HUES64 (cell line): ENCODE results near the gene ATG4D.
A peak's percentile ranks its signal among the peaks of the same experiment; 100 is the strongest.

ENCODE experiments used
- H3K27ac ChIP-seq: 2 replicates; pipeline ENCODE4 v1.7.0; 2013; ENCODE audit warnings: low read depth, low read length, inconsistent platforms
- H3K27me3 ChIP-seq: 2 replicates; pipeline ENCODE4 v1.6.1; 2013; ENCODE audit warnings: mild to moderate bottlenecking, low read length; ENCODE audit not compliant: insufficient read depth
- H3K36me3 ChIP-seq: 2 replicates; pipeline ENCODE4 v1.6.1; 2013; ENCODE audit warnings: mild to moderate bottlenecking, low read length; ENCODE audit not compliant: insufficient read depth
- H3K4me1 ChIP-seq: 2 replicates; pipeline ENCODE4 v1.6.1; 2013; ENCODE audit warnings: mild to moderate bottlenecking, low read length, moderate library complexity; ENCODE audit not compliant: insufficient read depth
- H3K4me3 ChIP-seq: 2 replicates; pipeline ENCODE4 v1.5.1; 2013; ENCODE audit warnings: mild to moderate bottlenecking, low read length, moderate library complexity
- H3K9ac ChIP-seq: 2 replicates; pipeline ENCODE4 v1.6.1; 2013; ENCODE audit warnings: mild to moderate bottlenecking, low read depth, low read length
- H3K9me3 ChIP-seq: 2 replicates; pipeline ENCODE4 v1.6.1; 2013; ENCODE audit warnings: low read depth, low read length; ENCODE audit not compliant: insufficient read depth
- WGBS: fragments of 150-250, 120-280 bp; methylation state at CpG from one replicate; pipeline ENCODE4 v1.1.7; 2013; ENCODE audit warnings: missing lambda C conversion rate; 5-methylcytosine and 5-hydroxymethylcytosine counted together

The ATG4D gene

DNA sequence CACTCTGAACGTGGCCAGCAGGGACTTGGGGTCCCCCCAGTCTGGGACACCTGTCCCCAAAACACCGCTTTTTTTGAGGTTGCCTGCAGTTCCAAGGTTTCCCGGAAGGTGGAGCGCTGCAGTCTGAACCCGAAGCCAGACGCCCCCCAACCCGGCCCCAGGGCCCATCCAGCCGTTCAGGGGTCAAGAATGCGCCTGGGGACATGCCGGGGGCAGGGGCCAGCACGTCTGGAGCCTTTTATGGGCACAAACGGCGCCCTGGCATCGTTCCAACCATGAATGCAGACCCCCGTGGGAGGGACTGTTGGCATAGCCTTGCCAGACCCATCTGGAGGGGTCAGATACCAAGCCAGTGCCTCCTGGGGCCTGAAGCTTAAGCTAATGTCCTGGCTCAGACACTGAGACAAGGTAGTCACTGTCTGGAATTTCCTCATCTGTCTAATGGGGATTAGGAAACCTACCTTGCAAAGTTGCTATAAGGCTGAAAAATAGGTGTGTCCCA, 33.4 kb upstream of the ATG4D start:
- no peak overlapping the region for H3K4me3 ChIP-seq
- H3K27ac ChIP-seq, result no peak overlapping the region

DNA sequence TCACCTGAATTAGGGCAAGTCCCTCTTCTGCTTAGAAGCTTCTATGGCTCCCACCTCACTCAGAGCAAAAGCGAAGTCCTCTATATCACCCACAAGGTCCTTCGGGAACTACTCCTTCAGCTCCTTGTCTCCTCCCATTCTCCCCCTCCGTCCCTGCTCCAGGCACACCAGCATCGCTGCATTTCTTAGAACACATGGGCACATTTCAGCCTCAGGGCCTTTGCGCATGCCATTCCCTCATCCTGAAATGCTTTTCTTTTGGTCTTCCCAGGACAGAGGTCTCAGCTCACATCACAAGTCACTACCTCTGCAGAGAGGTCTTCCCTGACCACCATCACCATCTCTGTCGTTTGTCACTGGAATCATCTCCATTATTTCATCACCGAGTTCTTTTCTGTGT, 30.5 kb upstream of the ATG4D start:
- Histone ChIP-seq H3K27me3 (peaks cover 62% of the 10 kb centered on the region), H3K4me3 (no peak overlapping the region), H3K36me3 (no peaks in the 10 kb centered on the region), H3K27ac (no peak overlapping the region), H3K9me3 (no peaks in the 10 kb centered on the region), H3K4me1 (0 out of 2 replicates have a peak, but pooled peaks cover 3% of the 10 kb centered on the region), H3K9ac (no peak overlapping the region)
- WGBS, result 79% methylated on average over 7 of the region's 7 CpGs

More for the DNA sequence above, 33.4 kb upstream of the ATG4D start:
- Histone ChIP-seq H3K36me3 (no peaks in the 10 kb centered on the region), H3K9ac (no peak overlapping the region), H3K4me1 (no peaks in the 10 kb centered on the region), H3K27me3 (peaks cover 33% of the 10 kb centered on the region), H3K9me3 (no peaks in the 10 kb centered on the region)
- 20% methylated on average over 15 of the region's 15 CpGs for WGBS

DNA sequence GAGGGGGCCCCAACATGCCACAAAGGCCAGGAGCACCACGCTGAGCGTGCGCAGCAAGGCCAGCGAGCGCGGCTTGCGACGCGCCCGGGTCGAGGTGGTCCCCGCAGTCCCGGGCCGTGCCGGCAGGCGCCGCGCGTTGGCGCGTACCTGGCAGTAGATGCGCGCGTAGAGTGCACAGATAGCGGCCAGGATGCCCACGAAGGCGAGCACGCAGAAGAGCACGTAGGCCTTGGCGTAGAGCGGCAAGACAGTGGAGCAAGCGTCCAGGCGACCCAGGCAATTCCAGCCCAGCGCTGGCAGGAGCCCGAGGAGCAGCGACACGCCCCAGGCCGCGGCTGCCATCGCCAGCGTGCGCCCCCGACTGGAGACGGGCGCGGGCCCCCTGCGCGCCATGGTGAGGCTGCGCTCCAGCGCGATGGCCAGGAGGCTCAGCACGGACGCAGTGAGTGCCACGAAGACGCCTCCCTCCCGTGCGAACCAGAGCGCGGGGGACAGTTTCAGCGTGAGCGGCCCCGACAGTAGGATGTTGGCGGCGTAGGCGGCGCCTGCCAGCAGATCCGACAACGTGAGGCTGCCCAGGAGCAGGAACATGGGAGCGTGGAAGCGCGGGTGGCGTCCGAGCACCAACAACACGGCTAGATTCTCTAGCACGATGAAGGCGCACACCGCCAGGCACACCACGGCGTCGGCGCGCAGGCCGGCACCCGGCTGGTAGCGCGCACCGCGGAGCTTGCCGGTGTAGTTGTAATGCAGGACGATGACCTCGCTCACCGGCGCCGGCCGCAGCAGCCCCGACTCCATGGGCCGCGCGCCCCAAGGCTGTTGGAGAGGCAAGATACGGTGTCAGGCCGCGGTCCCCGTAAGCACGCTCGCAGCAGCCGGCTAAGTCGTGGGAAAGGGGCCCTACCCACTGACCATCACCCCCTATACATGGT, 29.2 kb upstream of the ATG4D start:
- H3K9ac ChIP-seq, result peak overlapping the region; percentile 20; the same call in 1 of the 2 replicates
- H3K27me3 ChIP-seq, result peaks cover 74% of the 10 kb centered on the region
- H3K36me3 ChIP-seq, result no peaks in the 10 kb centered on the region
- 0 out of 2 replicates have a peak, but pooled peaks cover 4% of the 10 kb centered on the region for H3K4me1 ChIP-seq
- H3K27ac ChIP-seq, result no peak overlapping the region
- WGBS, result 3% methylated on average over 101 of the region's 107 CpGs
- H3K4me3 ChIP-seq, result peak overlapping the region; percentile 53
- H3K9me3 ChIP-seq, result no peaks in the 10 kb centered on the region

DNA sequence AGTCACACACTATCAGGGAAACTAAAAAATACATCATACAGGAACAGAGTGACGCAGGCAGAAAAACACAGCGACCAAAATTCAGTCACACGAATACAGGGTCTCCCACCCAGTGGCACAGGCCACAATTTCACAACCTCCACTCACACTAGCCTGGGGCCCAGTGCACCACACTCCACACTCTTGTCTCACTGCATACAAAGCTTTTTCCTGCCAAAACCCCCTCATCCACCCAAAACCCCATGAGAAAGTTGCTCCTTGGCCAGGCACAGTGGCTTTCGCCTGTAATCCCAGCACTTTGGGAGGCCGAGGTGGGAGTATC, 27.7 kb upstream of the ATG4D start:
- Histone ChIP-seq H3K27me3 (peaks cover 80% of the 10 kb centered on the region), H3K9ac (no peak overlapping the region)

DNA sequence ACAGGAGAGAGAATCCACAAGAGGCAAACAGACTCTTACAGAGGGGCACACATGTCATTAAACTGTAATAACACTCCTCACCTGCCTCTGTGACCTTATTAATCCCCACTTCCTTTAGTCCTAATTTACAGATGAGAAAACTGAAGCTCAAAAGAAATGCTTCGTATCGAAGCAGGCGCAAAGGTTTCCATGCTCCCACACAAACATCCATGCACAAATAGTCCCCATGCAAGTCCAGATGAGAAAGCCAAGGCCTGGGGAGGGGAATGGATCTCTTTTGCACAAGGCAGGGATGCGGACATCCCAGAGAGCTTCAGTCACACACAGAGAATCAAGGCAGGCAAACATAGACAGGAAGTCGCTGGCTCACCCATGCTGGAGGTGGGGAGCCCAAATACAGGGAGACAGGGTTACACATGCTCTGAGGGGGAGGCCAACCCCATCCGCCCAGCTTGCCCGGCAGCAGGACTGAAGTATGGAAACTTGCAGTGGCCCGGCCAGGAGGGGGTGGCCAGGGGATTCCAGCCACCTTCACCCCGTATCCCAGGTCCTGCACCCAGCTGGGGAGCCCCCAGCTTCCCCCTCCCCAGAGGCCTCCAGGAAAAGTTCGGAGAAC, 26.9 kb upstream of the ATG4D start:
- no peaks in the 10 kb centered on the region for H3K36me3 ChIP-seq
- H3K9me3 ChIP-seq, result no peaks in the 10 kb centered on the region
- 57% methylated on average over 10 of the region's 10 CpGs for WGBS
- peaks cover 80% of the 10 kb centered on the region for H3K27me3 ChIP-seq
- 0 out of 2 replicates have a peak, but pooled peaks cover 4% of the 10 kb centered on the region for H3K4me1 ChIP-seq
- H3K27ac ChIP-seq, result no peak overlapping the region
- peak overlapping the region; percentile 55 for H3K4me3 ChIP-seq
- H3K9ac ChIP-seq, result no peak overlapping the region

More for the DNA sequence above, 27.7 kb upstream of the ATG4D start:
- H3K4me3 ChIP-seq, result no peak overlapping the region
- no peaks in the 10 kb centered on the region for H3K9me3 ChIP-seq
- H3K36me3 ChIP-seq, result no peaks in the 10 kb centered on the region
- H3K27ac ChIP-seq, result no peak overlapping the region
- WGBS, result 92% methylated on average over 5 of the region's 5 CpGs
- H3K4me1 ChIP-seq, result 0 out of 2 replicates have a peak, but pooled peaks cover 4% of the 10 kb centered on the region

DNA sequence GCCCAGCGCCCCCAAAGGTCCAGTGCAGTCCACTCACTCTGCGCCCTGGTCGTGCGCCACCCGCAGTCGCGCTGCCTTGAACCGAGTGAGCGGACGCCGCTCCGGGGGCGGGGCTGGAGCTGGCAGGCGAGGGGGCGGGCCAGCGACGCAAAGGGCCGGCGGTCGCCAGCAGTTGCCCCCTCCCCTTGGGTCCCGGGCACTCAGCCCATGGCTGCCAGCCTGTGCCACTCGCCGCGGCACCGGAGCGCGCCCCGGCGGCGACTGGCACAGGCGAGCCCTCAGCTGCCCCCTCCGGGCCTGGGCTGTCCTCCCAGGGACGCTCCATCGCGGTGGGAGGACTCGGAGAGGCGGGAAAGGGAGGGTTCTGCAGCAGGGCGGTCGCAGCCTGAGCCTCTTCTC, 26.3 kb upstream of the ATG4D start, which contains the start of gene S1PR5:
Gene S1PR5 (minus strand): TSS at position 87 of the 399 bp plus-strand sequence. CDS start 2,436 bp downstream, outside the sequence.
- under 1% methylated on average over 39 of the region's 39 CpGs for WGBS
- Histone ChIP-seq H3K27me3 (peaks cover 77% of the 10 kb centered on the region), H3K27ac (no peak within 1 kb of the TSS), H3K4me3 (peak within 1 kb of the TSS; percentile 55), H3K9me3 (no peaks in the 10 kb centered on the region), H3K36me3 (no peaks in the 10 kb centered on the region), H3K9ac (peak within 1 kb of the TSS; percentile 3; the same call in 1 of the 2 replicates), H3K4me1 (0 out of 2 replicates have a peak, but pooled peaks cover 4% of the 10 kb centered on the region)

DNA sequence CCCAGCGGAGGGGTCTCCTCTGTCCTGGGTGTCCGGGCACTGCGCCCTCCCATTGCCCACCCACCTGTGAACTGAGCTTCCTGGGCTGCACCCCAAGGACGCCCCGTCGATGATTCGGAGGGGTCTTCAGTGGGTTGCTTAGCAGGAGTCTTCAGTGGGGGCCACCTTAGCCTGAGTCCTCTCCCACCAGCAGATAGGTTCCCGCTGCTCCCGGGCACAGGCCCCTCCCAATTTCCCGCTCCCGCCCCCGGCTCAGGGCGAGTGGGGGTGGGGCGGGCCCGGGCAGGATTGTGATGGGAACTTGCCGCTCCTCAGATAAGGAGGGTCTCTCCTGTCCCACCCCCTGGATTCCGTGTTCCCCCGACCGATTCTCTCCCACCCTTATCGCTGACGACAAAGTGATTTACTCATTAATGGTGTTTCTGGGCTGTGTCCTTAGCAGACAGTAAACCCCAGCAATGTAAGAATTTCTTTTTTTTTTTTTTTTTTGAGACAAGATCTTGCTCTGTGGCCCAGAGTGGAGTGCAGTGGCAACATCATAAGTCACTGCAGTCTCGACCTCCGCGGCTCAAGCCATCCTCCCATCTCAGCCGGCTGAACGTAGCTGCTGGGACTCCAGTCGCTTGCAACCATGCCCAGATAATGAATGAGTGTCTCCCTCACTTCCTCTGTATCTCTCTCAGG, 25.8 kb upstream of the ATG4D start:
- Histone ChIP-seq H3K4me1 (0 out of 2 replicates have a peak, but pooled peaks cover 4% of the 10 kb centered on the region), H3K9ac (peak overlapping the region; percentile 3; the same call in 1 of the 2 replicates), H3K27ac (no peak overlapping the region), H3K27me3 (peaks cover 71% of the 10 kb centered on the region), H3K9me3 (no peaks in the 10 kb centered on the region), H3K4me3 (peak overlapping the region; percentile 55), H3K36me3 (no peaks in the 10 kb centered on the region)
- 1% methylated on average over 24 of the region's 27 CpGs for WGBS

DNA sequence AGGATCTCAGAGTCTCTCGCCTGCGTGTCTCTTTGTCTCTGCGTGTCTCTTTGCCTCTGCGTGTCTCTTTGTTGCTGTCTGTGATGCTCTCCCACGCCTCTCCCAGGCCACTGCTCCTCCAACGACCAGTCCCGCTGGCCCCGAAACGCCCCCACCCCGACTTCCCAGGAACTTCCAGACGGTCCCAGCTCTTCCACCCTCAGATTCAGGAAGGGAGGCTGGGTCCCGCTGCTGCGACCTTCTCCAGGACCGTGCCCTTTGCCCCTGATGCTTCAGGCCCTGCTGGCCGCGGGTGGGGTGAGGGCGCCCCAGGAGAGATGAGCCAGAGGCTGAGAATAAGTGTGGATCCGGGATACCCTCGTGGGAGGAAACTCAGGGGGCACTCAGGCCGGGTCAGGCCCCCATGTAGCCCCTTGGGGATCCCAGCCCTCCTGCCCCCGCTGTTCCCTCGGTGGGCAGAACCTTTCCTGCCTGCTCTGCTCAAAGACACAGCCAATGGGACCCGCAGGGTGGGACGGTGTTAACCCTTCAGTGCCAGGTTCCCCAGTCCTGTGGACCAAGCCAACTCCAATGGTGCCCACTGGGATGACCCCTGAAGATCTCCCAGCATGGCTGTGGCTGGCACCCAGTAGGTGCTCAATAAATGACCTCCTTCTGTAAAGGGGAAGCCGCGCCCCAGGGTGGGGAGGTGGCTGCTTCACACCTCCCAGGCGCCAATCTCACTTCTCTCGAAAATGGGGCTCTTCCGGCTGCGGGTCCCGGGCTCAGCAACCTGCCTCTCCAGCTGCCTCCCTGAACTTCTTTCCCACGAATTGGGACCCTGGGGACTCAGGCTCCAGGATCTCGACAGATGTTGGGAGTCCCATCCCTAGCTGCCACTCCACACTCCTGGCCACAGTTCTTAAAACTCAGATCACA, 25.0 kb upstream of the ATG4D start:
- Histone ChIP-seq H3K27me3 (peaks cover 63% of the 10 kb centered on the region), H3K4me3 (peak overlapping the region; percentile 55), H3K4me1 (0 out of 2 replicates have a peak, but pooled peaks cover 4% of the 10 kb centered on the region), H3K27ac (no peak overlapping the region), H3K9ac (no peak overlapping the region), H3K36me3 (no peaks in the 10 kb centered on the region), H3K9me3 (no peaks in the 10 kb centered on the region)
- 29% methylated on average over 33 of the region's 33 CpGs for whole genome bisulfite sequencing

DNA sequence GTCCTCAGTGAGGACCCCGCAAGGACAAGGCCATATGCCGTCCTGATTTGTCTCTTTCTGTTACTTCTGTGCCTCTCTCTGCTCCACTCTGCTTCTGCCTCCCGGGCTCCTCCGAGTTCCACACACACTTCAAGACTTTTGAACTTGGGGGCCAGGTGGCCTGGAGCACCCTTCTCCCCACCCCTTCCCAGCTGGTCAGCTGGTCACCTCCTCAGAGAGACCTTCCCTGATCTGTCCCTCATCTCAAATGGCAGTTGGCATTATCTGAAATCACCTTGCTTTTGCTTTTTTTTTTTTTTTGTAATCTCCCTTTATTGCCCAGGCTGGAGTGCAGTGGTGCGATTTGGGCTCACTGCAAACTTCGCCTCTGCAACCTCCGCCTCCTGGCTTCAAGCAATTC, 24.3 kb upstream of the ATG4D start:
- H3K36me3 ChIP-seq, result no peaks in the 10 kb centered on the region
- H3K27me3 ChIP-seq, result peaks cover 56% of the 10 kb centered on the region
- no peaks in the 10 kb centered on the region for H3K9me3 ChIP-seq
- no peak overlapping the region for H3K9ac ChIP-seq
- no peak overlapping the region for H3K4me3 ChIP-seq
- 88% methylated on average over 7 of the region's 7 CpGs for WGBS
- no peak overlapping the region for H3K27ac ChIP-seq
- H3K4me1 ChIP-seq, result 0 out of 2 replicates have a peak, but pooled peaks cover 4% of the 10 kb centered on the region
